ENCODE results near the gene GABPB1.

DNA sequence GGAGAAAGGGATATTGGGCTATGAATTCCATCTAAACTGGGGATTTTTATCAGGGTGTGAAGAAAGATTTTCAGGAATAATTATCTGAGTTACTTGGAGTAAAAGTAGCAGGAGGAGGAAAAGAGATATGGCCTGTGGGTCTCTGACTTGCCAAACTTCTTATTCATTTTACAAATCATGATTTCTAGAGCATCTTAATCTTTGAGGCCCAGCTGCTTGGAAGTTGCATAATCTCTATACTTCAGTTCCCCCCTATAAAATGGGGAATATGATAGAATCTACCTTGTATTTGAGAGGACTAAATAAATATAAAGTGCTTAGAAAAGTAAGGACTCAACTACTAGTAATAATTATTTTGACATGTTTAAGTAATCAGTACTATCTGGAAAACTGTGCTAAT, 11.0 kb upstream of the GABPB1 start:
- TF ChIP-seq NRF1 (IDR thresholded peaks at IDR 0.05; ENCODE audit: low read depth, low read length), result no peak
- TF ChIP-seq, protein P1, sequence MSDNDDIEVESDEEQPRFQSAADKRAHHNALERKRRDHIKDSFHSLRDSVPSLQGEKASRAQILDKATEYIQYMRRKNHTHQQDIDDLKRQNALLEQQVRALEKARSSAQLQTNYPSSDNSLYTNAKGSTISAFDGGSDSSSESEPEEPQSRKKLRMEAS (IDR thresholded peaks at IDR 0.05; ENCODE audit: low read depth), result no peak
- TF ChIP-seq TAF1 (IDR thresholded peaks at IDR 0.05; ENCODE audit: borderline replicate concordance, low read depth, low read length), result no peak
- no peak for TF ChIP-seq FOXJ3 (CRISPR knock-in tag; IDR thresholded peaks at IDR 0.05)
- no peak for TF ChIP-seq GABPA (IDR thresholded peaks at IDR 0.05; ENCODE audit: low read depth)
- TF ChIP-seq, protein P2, sequence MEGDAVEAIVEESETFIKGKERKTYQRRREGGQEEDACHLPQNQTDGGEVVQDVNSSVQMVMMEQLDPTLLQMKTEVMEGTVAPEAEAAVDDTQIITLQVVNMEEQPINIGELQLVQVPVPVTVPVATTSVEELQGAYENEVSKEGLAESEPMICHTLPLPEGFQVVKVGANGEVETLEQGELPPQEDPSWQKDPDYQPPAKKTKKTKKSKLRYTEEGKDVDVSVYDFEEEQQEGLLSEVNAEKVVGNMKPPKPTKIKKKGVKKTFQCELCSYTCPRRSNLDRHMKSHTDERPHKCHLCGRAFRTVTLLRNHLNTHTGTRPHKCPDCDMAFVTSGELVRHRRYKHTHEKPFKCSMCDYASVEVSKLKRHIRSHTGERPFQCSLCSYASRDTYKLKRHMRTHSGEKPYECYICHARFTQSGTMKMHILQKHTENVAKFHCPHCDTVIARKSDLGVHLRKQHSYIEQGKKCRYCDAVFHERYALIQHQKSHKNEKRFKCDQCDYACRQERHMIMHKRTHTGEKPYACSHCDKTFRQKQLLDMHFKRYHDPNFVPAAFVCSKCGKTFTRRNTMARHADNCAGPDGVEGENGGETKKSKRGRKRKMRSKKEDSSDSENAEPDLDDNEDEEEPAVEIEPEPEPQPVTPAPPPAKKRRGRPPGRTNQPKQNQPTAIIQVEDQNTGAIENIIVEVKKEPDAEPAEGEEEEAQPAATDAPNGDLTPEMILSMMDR (IDR thresholded peaks at IDR 0.05), result no peak
- no peak for TF ChIP-seq RCOR1 (IDR thresholded peaks at IDR 0.05; ENCODE audit: low read length)
- TF ChIP-seq EP300 (IDR thresholded peaks at IDR 0.05; ENCODE audit: borderline replicate concordance in 1 of 2, low read depth in 1 of 2, low read length in 1 of 2), result no peak
- TF ChIP-seq RAD21 (IDR thresholded peaks at IDR 0.05; ENCODE audit: low read length), result no peak
- TF ChIP-seq TEAD4 (IDR thresholded peaks at IDR 0.05; ENCODE audit: borderline replicate concordance, insufficient read depth), result no peak
- no peak for TF ChIP-seq SMC3 (IDR thresholded peaks at IDR 0.05; ENCODE audit: low read depth, low read length)
